CD14-positive monocyte (primary cell): ENCODE measurements around the gene EFCC1. TPM values are rescaled to one million over a fixed set of nuclear protein-coding genes. Genes with fewer than 3 reads are reported as not detected.

Experiments
- DNase-seq, 3 donors: peaks; one replicate each; pipeline ENCODE4 v3.0.0-alpha.2; 2011 to 2022
- H2AFZ ChIP-seq: 2 replicates; pipeline ENCODE4 v1.6.0; 2012; ENCODE audit warnings: mild to moderate bottlenecking, low read depth, low read length, inconsistent platforms; ENCODE audit not compliant: insufficient read depth, poor library complexity, severe bottlenecking
- H3K27ac ChIP-seq, 2 donors: 1 replicate in 1 of 2; 2 replicates in 1 of 2; pipeline ENCODE4 v1.5.1; 2012 to 2013; ENCODE audit warnings: low read length in 2 of 2, control low read depth in 1 of 2, inconsistent platforms in 1 of 2, low read depth in 1 of 2, mild to moderate bottlenecking in 1 of 2
- H3K27me3 ChIP-seq, 2 donors: one replicate each; pipeline versions ENCODE4 v1.6.0 to v1.6.1; 2011 to 2013; ENCODE audit warnings: low read length in 2 of 2; ENCODE audit not compliant: control insufficient read depth in 2 of 2, insufficient read depth in 2 of 2
- H3K36me3 ChIP-seq, 2 donors: replicated peaks in 1 of 2; 1 replicate in 1 of 2; 2 replicates in 1 of 2; pipeline versions ENCODE4 v1.5.1 to v1.6.1; 2012 to 2013; ENCODE audit warnings: low read length in 2 of 2, control low read depth in 1 of 2, inconsistent platforms in 1 of 2, mild to moderate bottlenecking in 1 of 2; ENCODE audit not compliant: insufficient read depth in 2 of 2, control insufficient read depth in 1 of 2
- H3K4me1 ChIP-seq, 2 donors: 1 replicate in 1 of 2; 2 replicates in 1 of 2; pipeline versions ENCODE4 v1.5.1 to v1.6.1; 2012 to 2013; ENCODE audit warnings: low read length in 2 of 2, control low read depth in 1 of 2, inconsistent platforms in 1 of 2, mild to moderate bottlenecking in 1 of 2, moderate library complexity in 1 of 2; ENCODE audit not compliant: insufficient read depth in 2 of 2, control insufficient read depth in 1 of 2
- H3K4me2 ChIP-seq: replicated peaks from 2 replicates; pipeline ENCODE3; 2012; ENCODE audit warnings: low read length, moderate library complexity, mild to moderate bottlenecking; ENCODE audit not compliant: poor library complexity, severe bottlenecking; ENCODE audit errors: extremely low read depth
- H3K4me3 ChIP-seq, 3 experiments: fragments of 200-600 bp in 1 of 3; sonication (generic) in 1 of 3; replicated peaks in 1 of 3; 1 replicate in 2 of 3; 2 replicates in 1 of 3; pipeline ENCODE4 v1.5.1; 2011 to 2013; ENCODE audit warnings: low read length in 3 of 3, mild to moderate bottlenecking in 3 of 3, control low read depth in 2 of 3, low read depth in 2 of 3, inconsistent platforms in 1 of 3, moderate library complexity in 1 of 3
- H3K79me2 ChIP-seq: 2 replicates; pipeline ENCODE4 v1.6.0; 2012; ENCODE audit warnings: mild to moderate bottlenecking, control low read depth, inconsistent platforms, low read length, moderate library complexity; ENCODE audit not compliant: insufficient read depth
- H3K9ac ChIP-seq: 2 replicates; pipeline ENCODE4 v1.6.0; 2017; ENCODE audit warnings: low read length, mild to moderate bottlenecking; ENCODE audit not compliant: insufficient read depth, poor library complexity, severe bottlenecking
- H3K9me3 ChIP-seq, 2 donors: replicated peaks in 1 of 2; 1 replicate in 1 of 2; 2 replicates in 1 of 2; pipeline versions ENCODE4 v1.5.1 to v1.6.1; 2012 to 2013; ENCODE audit warnings: low read length in 2 of 2, control low read depth in 1 of 2; ENCODE audit not compliant: control insufficient read depth in 1 of 2, insufficient read depth in 1 of 2
- H4K20me1 ChIP-seq: 2 replicates; pipeline ENCODE4 v1.6.0; 2012; ENCODE audit warnings: mild to moderate bottlenecking, low read length, control low read depth, moderate library complexity; ENCODE audit not compliant: insufficient read depth
- H3K27ac Mint-ChIP-seq, 7 donors: one replicate each; pipeline ENCODE4 v1.8.0; 2020; ENCODE audit warnings: mild to moderate bottlenecking in 7 of 7, mixed read lengths in 7 of 7, moderate library complexity in 6 of 7, inconsistent platforms in 2 of 7
- H3K27me3 Mint-ChIP-seq, 3 donors: one replicate each; pipeline ENCODE4 v1.8.0; 2021 to 2022; ENCODE audit warnings: low read depth in 3 of 3, mild to moderate bottlenecking in 3 of 3, mixed read lengths in 3 of 3, moderate library complexity in 3 of 3, inconsistent platforms in 1 of 3
- H3K36me3 Mint-ChIP-seq, 2 donors: one replicate each; pipeline ENCODE4 v1.8.0; 2020; ENCODE audit warnings: mixed read lengths in 2 of 2, inconsistent platforms in 1 of 2, mild to moderate bottlenecking in 1 of 2
- H3K4me1 Mint-ChIP-seq: one replicate; pipeline ENCODE4 v1.8.0; 2020; ENCODE audit warnings: mild to moderate bottlenecking, mixed read lengths
- H3K4me3 Mint-ChIP-seq, 2 donors: one replicate each; pipeline ENCODE4 v1.8.0; 2020; ENCODE audit warnings: mild to moderate bottlenecking in 2 of 2, mixed read lengths in 2 of 2, moderate library complexity in 1 of 2
- H3K9me3 Mint-ChIP-seq, 7 donors: one replicate each; pipeline ENCODE4 v1.8.0; 2020 to 2022; ENCODE audit warnings: mixed read lengths in 7 of 7, mild to moderate bottlenecking in 6 of 7, moderate library complexity in 6 of 7, inconsistent platforms in 2 of 7
- CTCF ChIP-seq: fragments of 200-600 bp; IDR thresholded peaks from one replicate; pipeline ENCODE4 v1.8.0; 2022; ENCODE audit warnings: antibody characterized with exemption, mild to moderate bottlenecking
- WGBS: methylation state at CpG from one replicate; pipeline ENCODE4 v1.1.5; 2013; ENCODE audit warnings: missing lambda C conversion rate; ENCODE audit not compliant: insufficient coverage; 5-methylcytosine and 5-hydroxymethylcytosine counted together
- intact Hi-C, 2 donors: fragments of 100-400 bp; cut with micrococcal nuclease; formaldehyde crosslinking; loops; one replicate each; pipeline versions ENCODE4 v1.15.0 to v1.15.1; 2023
- polyA minus RNA-seq: library from RNA; depleted of rRNA, polyadenylated mRNA; stranded (reverse); fragments of >200 nt; gene quantifications from 2 replicates; pipeline ENCODE4 v1.2.3, GENCODE V29; 2012
- polyA plus RNA-seq, 3 donors: library from polyadenylated mRNA; depleted of rRNA in 1 of 3; unstranded in 2 of 3; stranded (reverse) in 1 of 3; fragments of 300-500 nt in 2 of 3; fragments of >200 nt in 1 of 3; fragmentation: Illumina TruSeq in 2 of 3; gene quantifications; 1 replicate in 2 of 3; 2 replicates in 1 of 3; pipeline ENCODE4 v1.2.3, GENCODE V29; 2012 to 2021
- total RNA-seq, 12 experiments: library from RNA in 1 of 12; stranded (reverse) in 1 of 12; fragments of 120-200 nt in 1 of 12; gene quantifications; one replicate each; pipeline ENCODE4 v1.2.4 and lab custom pipeline; 2013 to 2026; ENCODE audit warnings: mixed read lengths in 6 of 12, inconsistent platforms in 1 of 12

Gene EFCC1
- total RNA-seq (2013) = 0.04 TPM
- polyA plus RNA-seq = under 1 TPM in 2 of 3 donors, not detected in 1; 0.11 to 0.15 TPM
- polyA minus RNA-seq = not detected in 2 replicates
- 0 to 0.45 (median 0.03) reads per million in 11 experiments for total RNA-seq (lab: John Stamatoyannopoulos, UW)

GRCh38 chr3:129001101-129001805 lies at the start of gene EFCC1:
Gene EFCC1, plus strand, starts transcription at chr3:129001304. Its CDS starts 325 bp downstream, at chr3:129001629.
- H3K36me3 ChIP-seq = no peaks in the 10 kb centered on the region
- no peak for DNase-seq
- TF ChIP-seq CTCF = no peak
- H3K27me3 ChIP-seq = peaks cover 43 to 57% of the 10 kb centered on the region in 2 donors
- H4K20me1 ChIP-seq = no peaks in the 10 kb centered on the region
- no peak within 1 kb of the TSS for H3K27ac ChIP-seq
- no peak within 1 kb of the TSS for H3K9ac ChIP-seq
- Mint-ChIP-seq H3K9me3 (peaks cover 0 to 16% (median 5%) of the 10 kb centered on the region in 7 donors), H3K36me3 (no peaks in the 10 kb centered on the region), H3K4me1 (peaks cover 16% of the 10 kb centered on the region), H3K27ac (peak within 1 kb of the TSS in 1 of 7 donors; percentile 31), H3K27me3 (peaks cover 52 to 63% (median 55%) of the 10 kb centered on the region in 3 donors), H3K4me3 (peak within 1 kb of the TSS; percentile 2 to 85)
- H3K4me2 ChIP-seq = peak within 1 kb of the TSS; percentile 48
- peaks cover 3 to 22% of the 10 kb centered on the region in 2 donors for H3K9me3 ChIP-seq
- H3K79me2 ChIP-seq = no peaks in the 10 kb centered on the region
- peaks cover 14 to 33% of the 10 kb centered on the region in 2 donors for H3K4me1 ChIP-seq
- H2AFZ ChIP-seq = peak within 1 kb of the TSS; percentile 46
- under 1% methylated on average over 72 of the region's 74 CpGs for WGBS
- intact Hi-C loops = no loop called here
- H3K4me3 ChIP-seq = peak within 1 kb of the TSS in 1 of 3 experiments; percentile 43

GRCh38 chr3:128956440-128956839 lies 44.7 kb upstream of the EFCC1 start:
- H3K9me3 Mint-ChIP-seq = peaks cover 2 to 15% (median 9%) of the 10 kb centered on the region in 7 donors
- no peaks in the 10 kb centered on the region for H4K20me1 ChIP-seq
- no peak overlapping the region for H2AFZ ChIP-seq
- no peaks in the 10 kb centered on the region for H3K4me1 ChIP-seq
- H3K27me3 Mint-ChIP-seq = peaks cover 7 to 8% (median 7%) of the 10 kb centered on the region in 3 donors
- H3K79me2 ChIP-seq = no peaks in the 10 kb centered on the region
- H3K36me3 Mint-ChIP-seq = no peaks in the 10 kb centered on the region
- no peak overlapping the region for H3K27ac Mint-ChIP-seq
- no peak overlapping the region for H3K4me3 Mint-ChIP-seq
- no peak overlapping the region for H3K27ac ChIP-seq
- 100% methylated on average over 2 of the region's 2 CpGs for WGBS
- H3K36me3 ChIP-seq = no peaks in the 10 kb centered on the region
- no peak overlapping the region for H3K9ac ChIP-seq
- TF ChIP-seq CTCF = no peak
- no peak overlapping the region for H3K4me2 ChIP-seq
- H3K4me1 Mint-ChIP-seq = no peaks in the 10 kb centered on the region
- H3K9me3 ChIP-seq = peaks cover 0 to 4% of the 10 kb centered on the region in 2 donors
- H3K27me3 ChIP-seq = no peaks in the 10 kb centered on the region
- intact Hi-C loops = no loop called here
- DNase-seq = no peak
- no peak overlapping the region for H3K4me3 ChIP-seq
